K562 (cell line): ENCODE data around the gene HSPB7. TPM values are rescaled to one million over a fixed set of nuclear protein-coding genes. Genes with fewer than 3 reads are reported as not detected.

Experiments
- ATAC-seq: fragments of 200-7000 bp; cut with Tn5 transposase; 3 replicates; pipeline ENCODE4 v1.9.1; 2020; ENCODE audit warnings: moderate library complexity
- BruUV-seq: library from RNA; stranded (reverse); fragments of 400-500 nt; replicated peaks from 2 replicates; lab custom pipeline; 2021; lab: Mats Ljungman, UMichigan
- CTCF ChIA-PET: fragments of 300-600 bp; formaldehyde crosslinking; extraction: SDS; loops from one replicate; lab custom pipeline; 2021; ENCODE audit warnings: low intra/inter-chr PET ratio; lab: Yijun Ruan, JAX
- POLR2A ChIA-PET: fragments of 300-600, 350-650 bp; sonication (Branson Sonifier 250); formaldehyde crosslinking; extraction: SDS; loops from one replicate; lab custom pipeline; 2021; ENCODE audit warnings: antibody characterized with exemption, inconsistent platforms; lab: Yijun Ruan, JAX
- DNase-seq, 4 experiments: peaks; one replicate each; pipeline versions ENCODE4 v3.0.0 to v3.0.0-alpha.2; 2011 to 2018; ENCODE audit warnings: low spot score in 3 of 4, mixed read lengths in 3 of 4; ENCODE audit errors: extremely low read depth in 1 of 4
- FAIRE-seq: peaks from 2 replicates; lab custom pipeline; 2011; peaks lifted over from hg19 to GRCh38; lab: Jason Lieb, UNC
- H2AFZ ChIP-seq: 2 replicates; pipeline ENCODE4 v1.6.0; 2011; ENCODE audit warnings: low read depth, low read length, control low read depth, inconsistent platforms
- H3K27ac ChIP-seq: fragments of 200-600 bp; 3 replicates; pipeline ENCODE4 v1.8.0; 2011; ENCODE audit warnings: low read depth, mild to moderate bottlenecking, control low read depth, inconsistent platforms, low read length, moderate library complexity, mixed read lengths; ENCODE audit errors: extremely low read depth
- H3K27me3 ChIP-seq, 2 experiments: fragments of 300-600 bp in 1 of 2; 2 replicates in 1 of 2; 3 replicates in 1 of 2; pipeline versions ENCODE4 v1.6.0 to v1.8.0; 2011; ENCODE audit warnings: inconsistent platforms in 2 of 2, low read length in 2 of 2, mild to moderate bottlenecking in 1 of 2, mixed read lengths in 1 of 2, moderate library complexity in 1 of 2; ENCODE audit not compliant: control insufficient read depth in 2 of 2, insufficient read depth in 2 of 2
- H3K36me3 ChIP-seq: fragments of 300-600 bp; 3 replicates; pipeline ENCODE4 v1.8.0; 2011; ENCODE audit warnings: mild to moderate bottlenecking, low read length, inconsistent platforms; ENCODE audit not compliant: control insufficient read depth, insufficient read depth
- H3K4me1 ChIP-seq, 2 experiments: fragments of 200-600 bp in 1 of 2; replicated peaks in 1 of 2; 2 replicates in 1 of 2; 3 replicates in 1 of 2; pipeline versions ENCODE4 v1.5.1 to v1.8.0; 2011; ENCODE audit warnings: inconsistent platforms in 2 of 2, low read length in 2 of 2, mild to moderate bottlenecking in 1 of 2, mixed read lengths in 1 of 2, moderate library complexity in 1 of 2; ENCODE audit not compliant: control insufficient read depth in 2 of 2, insufficient read depth in 2 of 2
- H3K4me2 ChIP-seq: 2 replicates; pipeline ENCODE4 v1.6.1; 2011; ENCODE audit warnings: low read length, control low read depth, inconsistent platforms, mixed read lengths; ENCODE audit not compliant: insufficient read depth
- H3K4me3 ChIP-seq: fragments of 200-600 bp; sonication (generic), shearing (Covaris generic); 2 replicates; pipeline ENCODE4 v1.5.1; 2016; ENCODE audit warnings: control low read depth, inconsistent platforms
- H3K79me2 ChIP-seq: fragments of 200-600 bp; 3 replicates; pipeline ENCODE4 v1.8.0; 2011; ENCODE audit warnings: low read length, inconsistent platforms; ENCODE audit not compliant: control insufficient read depth, insufficient read depth
- H3K9ac ChIP-seq, 2 experiments: 2 replicates each; pipeline versions ENCODE4 v1.6.0 to v1.6.1; 2011; ENCODE audit warnings: low read depth in 2 of 2, low read length in 2 of 2, control low read depth in 1 of 2, inconsistent platforms in 1 of 2, mild to moderate bottlenecking in 1 of 2, mixed read lengths in 1 of 2; ENCODE audit not compliant: insufficient read depth in 1 of 2
- H3K9me1 ChIP-seq: one replicate; pipeline ENCODE4 v1.6.0; 2011; ENCODE audit warnings: inconsistent platforms, mild to moderate bottlenecking, low read length, moderate library complexity; ENCODE audit not compliant: control insufficient read depth, insufficient read depth
- H3K9me3 ChIP-seq: replicated peaks from 2 replicates; pipeline ENCODE4 v1.5.1; 2011; ENCODE audit warnings: low read depth, low read length, inconsistent platforms; ENCODE audit not compliant: control insufficient read depth, insufficient read depth
- H4K20me1 ChIP-seq: replicated peaks from 2 replicates; pipeline ENCODE4 v1.6.1; 2011; ENCODE audit warnings: low read length, inconsistent platforms, mixed read lengths; ENCODE audit not compliant: control insufficient read depth, insufficient read depth
- ATF7 ChIP-seq: fragments of 450-650 bp; IDR thresholded peaks from 2 replicates; pipeline ENCODE4 v1.7.1; 2014; ENCODE audit warnings: mild to moderate bottlenecking, moderate library complexity
- BRD9 ChIP-seq: fragments of 450-650 bp; IDR thresholded peaks from 2 replicates; pipeline ENCODE4 v1.6.1; 2018; ENCODE audit warnings: low read depth; ENCODE audit not compliant: partially characterized antibody
- CGGBP1 ChIP-seq: fragments of 250-450 bp; sonication (Bioruptor Pico); IDR thresholded peaks from 2 replicates; pipeline ENCODE4 v1.9.0; 2021; ENCODE audit warnings: mild to moderate bottlenecking
- CTCF ChIP-seq, 3 experiments: IDR thresholded peaks in 2 of 3; conservative IDR thresholded peaks in 1 of 3; 2 replicates each; pipeline ENCODE4 v1.5.1; 2011 to 2012; ENCODE audit warnings: low read length in 3 of 3, mild to moderate bottlenecking in 3 of 3, control low read depth in 2 of 3, improper control_type of control experiment in 1 of 3, inconsistent platforms in 1 of 3, low read depth in 1 of 3, mixed read lengths in 1 of 3, moderate library complexity in 1 of 3; ENCODE audit not compliant: insufficient read depth in 2 of 3
- ELF1 ChIP-seq: fragments of 200-800 bp; sonication (Bioruptor generic); IDR thresholded peaks from 2 replicates; pipeline ENCODE4 v1.6.1; 2016; ENCODE audit warnings: missing genetic modification characterization, missing compliant biosample characterization
- EZH2 ChIP-seq: IDR thresholded peaks from 2 replicates; pipeline ENCODE4 v1.6.1; 2012; ENCODE audit warnings: low read depth, mild to moderate bottlenecking, inconsistent platforms, low read length, borderline replicate concordance
- MCM2 ChIP-seq: fragments of 450-650 bp; IDR thresholded peaks from 2 replicates; pipeline ENCODE4 v1.6.1; 2017; ENCODE audit warnings: low read depth, mild to moderate bottlenecking
- MECOM ChIP-seq: fragments of 250-450 bp; sonication (Bioruptor Pico); IDR thresholded peaks from 2 replicates; pipeline ENCODE4 v1.8.0; 2022; ENCODE audit warnings: inconsistent platforms
- SP1 ChIP-seq: sonication (generic); formaldehyde crosslinking; IDR thresholded peaks from 2 replicates; pipeline ENCODE4 v1.8.1; 2022; ENCODE audit warnings: mild to moderate bottlenecking, missing genetic modification reagents
- TAF15 ChIP-seq: fragments of 200-400 bp; formaldehyde crosslinking; IDR thresholded peaks from 2 replicates; pipeline ENCODE4 v1.6.1; 2017; ENCODE audit warnings: mild to moderate bottlenecking, low read depth, low read length, moderate library complexity
- TCF3 ChIP-seq: sonication (generic); formaldehyde crosslinking; IDR thresholded peaks from 2 replicates; pipeline ENCODE4 v1.4.0; 2020; ENCODE audit warnings: mild to moderate bottlenecking, missing genetic modification reagents
- TSC22D4 ChIP-seq: fragments of 450-650 bp; IDR thresholded peaks from 2 replicates; pipeline ENCODE4 v1.6.1; 2016; ENCODE audit warnings: missing genetic modification characterization, missing biosample characterization, control low read depth
- ZBTB5 ChIP-seq: fragments of 450-650 bp; IDR thresholded peaks from 2 replicates; pipeline ENCODE4 v1.6.1; 2017; ENCODE audit warnings: antibody characterized with exemption
- ZNF436 ChIP-seq: fragments of 250-450, 450-650 bp; sonication (Bioruptor Pico); formaldehyde crosslinking; IDR thresholded peaks from 2 replicates; pipeline ENCODE4 v1.7.0; 2020; ENCODE audit warnings: mild to moderate bottlenecking
- ZNF639 ChIP-seq, 2 experiments: fragments of 200-800 bp in 1 of 2; sonication (Bioruptor generic) in 1 of 2; sonication (generic) in 1 of 2; formaldehyde crosslinking in 1 of 2; IDR thresholded peaks in 1 of 2; conservative IDR thresholded peaks in 1 of 2; 2 replicates each; pipeline versions ENCODE4 v1.5.0 to v1.6.1; 2016 to 2020; ENCODE audit warnings: missing compliant biosample characterization in 1 of 2, missing genetic modification characterization in 1 of 2, missing genetic modification reagents in 1 of 2
- ZNF699 ChIP-seq: fragments of 250-450 bp; sonication (Bioruptor Pico); IDR thresholded peaks from 2 replicates; pipeline ENCODE4 v1.8.0; 2021; ENCODE audit warnings: mild to moderate bottlenecking, moderate library complexity; ENCODE audit not compliant: insufficient replicate concordance
- WGBS: fragments of 100-300 bp; shearing (Covaris generic); methylation state at CpG from one replicate; pipeline ENCODE4 v1.1.6; 2016; ENCODE audit warnings: low coverage, mixed read lengths; ENCODE audit not compliant: insufficient coverage; ENCODE audit errors: missing lambda C conversion rate; 5-methylcytosine and 5-hydroxymethylcytosine counted together
- in situ Hi-C: fragments of 300-500 bp; cut with MboI; formaldehyde crosslinking; loops from 4 replicates; pipeline ENCODE4 v1.15.0; 2018; ENCODE audit warnings: inconsistent platforms, mixed read lengths
- intact Hi-C: fragments of 100-400 bp; cut with micrococcal nuclease; formaldehyde crosslinking; loops from 2 replicates; pipeline ENCODE4 v1.14.2; 2022
- polyA plus RNA-seq, 8 experiments: library from polyadenylated mRNA; depleted of rRNA in 4 of 8; stranded (reverse) in 5 of 8; unstranded in 3 of 8; fragments of >200 nt; fragmentation: Nextera tagmentation in 2 of 8; fragmentation: Illumina TruSeq in 1 of 8; extraction: Ambion mirVana in 2 of 8; extraction: Trizol in 1 of 8; gene quantifications; 2 replicates each; pipeline versions ENCODE4 v1.2.1 to v1.2.3, GENCODE V29; 2011 to 2014; ENCODE audit warnings: inconsistent platforms in 1 of 8, missing spikeins in 1 of 8
- total RNA-seq, 7 experiments: library from RNA; depleted of rRNA in 6 of 7; stranded (reverse); fragments of >200 nt in 6 of 7; fragmentation: Illumina TruSeq in 2 of 7; extraction: Trizol in 2 of 7; gene quantifications; 2 replicates each; pipeline versions ENCODE4 v1.2.1 to v1.2.3, GENCODE V29; 2011 to 2021; ENCODE audit warnings: low replicate concordance in 1 of 7

Gene HSPB7
- total and polyA plus RNA-seq, 9 of the 15 experiments (the other 6 are each of a cell fraction or from before 2014, with no cell fraction given): 0.05 to 0.19 (median 0.07) TPM; not detected in 6

GRCh38 chr1:16009030-16009460, 8.8 kb downstream of the HSPB7 start:
- H3K9ac ChIP-seq: no peak overlapping the region
- 0% methylated on average over 4 of the region's 4 CpGs for WGBS
- FAIRE-seq (peak; percentile 96), ATAC-seq (peak; percentile 72), DNase-seq (peak; percentile 83 to 92 (median 85))
- peaks cover 0 to 3% of the 10 kb centered on the region in 2 experiments; a peak in 1 of 5 replicates for H3K27me3 ChIP-seq
- CTCF ChIA-PET: interaction anchor here (0.5 to 6.1 kb wide), 8 partner anchors 23 to 318 kb away, joined by 3 to 53 read pairs (median 4); no protein-coding TSS in a partner anchor
- H3K36me3 ChIP-seq: no peaks in the 10 kb centered on the region
- no peaks in the 10 kb centered on the region for H3K79me2 ChIP-seq
- in situ Hi-C loops: no loop called here
- POLR2A ChIA-PET: interaction anchor here (0.7 to 1.6 kb wide), 3 partner anchors 12 to 475 kb away, joined by 3 to 7 read pairs (median 6); no protein-coding TSS in a partner anchor
- H3K4me2 ChIP-seq: no peak overlapping the region
- H3K9me3 ChIP-seq: no peaks in the 10 kb centered on the region
- H3K4me3 ChIP-seq: no peak overlapping the region
- H2AFZ ChIP-seq: peak overlapping the region; percentile 29; the same call in 1 of the 2 replicates
- H3K9me1 ChIP-seq: no peaks in the 10 kb centered on the region
- H4K20me1 ChIP-seq: no peaks in the 10 kb centered on the region
- H3K27ac ChIP-seq: no peak overlapping the region
- intact Hi-C loops: loop anchor here (1.0 to 5.0 kb wide), 4 partner anchors 24 to 178 kb away; partner anchors contain the start of gene FAM131C
- no TSS peak for BruUV-seq
- H3K4me1 ChIP-seq: peaks cover 27 to 34% of the 10 kb centered on the region in 2 experiments
- TF ChIP-seq EZH2 (no peak), ZBTB5 (no peak), MECOM (CRISPR knock-in tag) (no peak), SP1 (CRISPR knock-in tag) (peak; percentile 83), ELF1 (no peak), TCF3 (CRISPR knock-in tag) (no peak), CTCF (IDR thresholded peaks at IDR 0.05 in 2 of 3, conservative IDR thresholded peaks at IDR 0.05 in 1 of 3; ENCODE audit: insufficient read depth in 2 of 3, low read depth in 1 of 3, low read length in 3 of 3) (peak; percentile 96 to 99 (median 98)), MCM2 (no peak), ATF7 (peak; percentile 34; the same call in 1 of the 2 replicates), TSC22D4 (tag) (no peak), ZNF639 (CRISPR knock-in tag; conservative IDR thresholded peaks at IDR 0.05 in 1 of 2, IDR thresholded peaks at IDR 0.05 in 1 of 2) (no peak), BRD9 (no peak), ZNF699 (CRISPR knock-in tag) (no peak), CGGBP1 (no peak), TAF15 (no peak), ZNF436 (CRISPR knock-in tag) (no peak)
